IMR-90 (cell line): ENCODE results near the gene PBRM1. TPM values are rescaled to one million over a fixed set of nuclear protein-coding genes. Genes with fewer than 3 reads are reported as not detected.

Experiments used
- ATAC-seq: fragments of 200-7000 bp; cut with Tn5 transposase; 2 replicates; pipeline ENCODE4 v1.9.1; 2020; ENCODE audit warnings: low read depth, mild to moderate bottlenecking, moderate library complexity
- BruUV-seq: library from RNA; stranded (reverse); fragments of 400-500 nt; replicated peaks from 2 replicates; lab custom pipeline; 2021; lab: Mats Ljungman, UMichigan
- CTCF ChIA-PET: fragments of 300-600 bp; formaldehyde crosslinking; extraction: SDS; loops from one replicate; lab custom pipeline; 2021; ENCODE audit warnings: antibody characterized with exemption; lab: Yijun Ruan, JAX
- POLR2A ChIA-PET: fragments of 300-600 bp; sonication (Branson Sonifier 250); formaldehyde crosslinking; loops from one replicate; lab custom pipeline; 2022; ENCODE audit warnings: antibody characterized with exemption; ENCODE audit not compliant: unreplicated experiment; lab: Charles Lee
- DNase-seq: peaks from one replicate; pipeline ENCODE4 v3.0.0; 2013
- H2AFZ ChIP-seq: replicated peaks from 2 replicates; pipeline ENCODE3; 2013; ENCODE audit warnings: low read length, mild to moderate bottlenecking; ENCODE audit not compliant: poor library complexity
- H2AK5ac ChIP-seq: 2 replicates; pipeline ENCODE4 v1.6.1; 2013; ENCODE audit warnings: low read depth, low read length, inconsistent platforms
- H2AK9ac ChIP-seq: replicated peaks from 2 replicates; pipeline ENCODE3; 2013; ENCODE audit warnings: mild to moderate bottlenecking, low read depth, low read length, moderate library complexity; ENCODE audit not compliant: poor library complexity
- H2BK120ac ChIP-seq: 2 replicates; pipeline ENCODE4 v1.6.1; 2013; ENCODE audit warnings: low read depth, low read length, inconsistent platforms
- H2BK15ac ChIP-seq: 3 replicates; pipeline ENCODE4 v1.6.1; 2013; ENCODE audit warnings: low read depth, low read length, inconsistent platforms
- H2BK20ac ChIP-seq: 2 replicates; pipeline ENCODE4 v1.6.1; 2013; ENCODE audit warnings: low read depth, mild to moderate bottlenecking, inconsistent platforms, low read length, moderate library complexity
- H2BK5ac ChIP-seq: 2 replicates; pipeline ENCODE4 v1.6.1; 2013; ENCODE audit warnings: mild to moderate bottlenecking, low read depth, low read length, inconsistent platforms; ENCODE audit not compliant: poor library complexity, severe bottlenecking
- H3K14ac ChIP-seq: replicated peaks from 2 replicates; pipeline ENCODE4 v1.6.1; 2013; ENCODE audit warnings: low read depth, low read length, inconsistent platforms
- H3K18ac ChIP-seq: 2 replicates; pipeline ENCODE4 v1.6.1; 2013; ENCODE audit warnings: low read depth, low read length, control low read depth
- H3K23ac ChIP-seq: 2 replicates; pipeline ENCODE4 v1.6.1; 2013; ENCODE audit warnings: low read depth, low read length, inconsistent platforms
- H3K27ac ChIP-seq: 2 replicates; pipeline ENCODE4 v1.5.1; 2013; ENCODE audit warnings: mild to moderate bottlenecking, control low read depth, low read length; ENCODE audit not compliant: insufficient read depth
- H3K27me3 ChIP-seq: 2 replicates; pipeline ENCODE4 v1.6.1; 2013; ENCODE audit warnings: low read length; ENCODE audit not compliant: control insufficient read depth, insufficient read depth
- H3K36me3 ChIP-seq: 2 replicates; pipeline ENCODE4 v1.6.1; 2013; ENCODE audit warnings: low read length, mixed read lengths; ENCODE audit not compliant: control insufficient read depth, insufficient read depth
- H3K4ac ChIP-seq: 2 replicates; pipeline ENCODE4 v1.6.1; 2013; ENCODE audit warnings: low read depth, low read length, inconsistent platforms
- H3K4me1 ChIP-seq: 2 replicates; pipeline ENCODE4 v1.6.1; 2013; ENCODE audit warnings: low read length, mixed read lengths; ENCODE audit not compliant: control insufficient read depth, insufficient read depth
- H3K4me2 ChIP-seq: 2 replicates; pipeline ENCODE4 v1.6.1; 2013; ENCODE audit warnings: low read depth, mild to moderate bottlenecking, control low read depth, low read length, moderate library complexity
- H3K4me3 ChIP-seq: 2 replicates; pipeline ENCODE4 v1.5.1; 2013; ENCODE audit warnings: low read depth, mild to moderate bottlenecking, control low read depth, low read length, moderate library complexity; ENCODE audit not compliant: insufficient read depth
- H3K56ac ChIP-seq: 2 replicates; pipeline ENCODE4 v1.6.1; 2013; ENCODE audit warnings: low read length, inconsistent platforms; ENCODE audit not compliant: insufficient read depth; ENCODE audit errors: extremely low read depth
- H3K79me1 ChIP-seq, 2 experiments: 2 replicates each; pipeline ENCODE4 v1.6.1; 2013; ENCODE audit warnings: low read length in 2 of 2, inconsistent platforms in 1 of 2, low read depth in 1 of 2
- H3K9ac ChIP-seq: 2 replicates; pipeline ENCODE4 v1.6.1; 2013; ENCODE audit warnings: low read depth, low read length, control low read depth
- H3K9me1 ChIP-seq: 2 replicates; pipeline ENCODE4 v1.6.1; 2013; ENCODE audit warnings: low read length, inconsistent platforms; ENCODE audit not compliant: insufficient read depth
- H3K9me3 ChIP-seq: 2 replicates; pipeline ENCODE4 v1.6.1; 2013; ENCODE audit warnings: low read length; ENCODE audit not compliant: control insufficient read depth, insufficient read depth
- H4K20me1 ChIP-seq: 2 replicates; pipeline ENCODE4 v1.6.1; 2013; ENCODE audit warnings: low read length, inconsistent platforms; ENCODE audit not compliant: insufficient read depth
- H4K5ac ChIP-seq: 2 replicates; pipeline ENCODE4 v1.6.1; 2013; ENCODE audit warnings: mild to moderate bottlenecking, low read depth, low read length, control low read depth
- H4K8ac ChIP-seq, 2 experiments: 2 replicates each; pipeline ENCODE4 v1.6.1; 2013; ENCODE audit warnings: low read depth in 2 of 2, low read length in 2 of 2, control low read depth in 1 of 2, inconsistent platforms in 1 of 2
- H4K91ac ChIP-seq: 2 replicates; pipeline ENCODE4 v1.6.1; 2013; ENCODE audit warnings: low read depth, low read length, inconsistent platforms; ENCODE audit not compliant: insufficient read depth
- BHLHE40 ChIP-seq: fragments of 150-350 bp; IDR thresholded peaks from 2 replicates; pipeline ENCODE4 v1.6.1; 2016; ENCODE audit warnings: mild to moderate bottlenecking, low read depth, low read length
- CTCF ChIP-seq: conservative IDR thresholded peaks from 2 replicates; pipeline ENCODE4 v1.5.1; 2012; ENCODE audit warnings: mild to moderate bottlenecking, low read depth, low read length, improper control_type of control experiment
- MAFK ChIP-seq: IDR thresholded peaks from 2 replicates; pipeline ENCODE4 v1.6.1; 2012; ENCODE audit warnings: low read depth, low read length, improper control_type of control experiment
- NFE2L2 ChIP-seq: fragments of 150-350 bp; IDR thresholded peaks from 2 replicates; pipeline ENCODE4 v1.6.1; 2016; ENCODE audit warnings: low read depth, mild to moderate bottlenecking, low read length
- WGBS, 2 experiments: methylation state at CpG; one replicate each; pipeline versions ENCODE4 v1.1.5 to v1.1.7; 2013; ENCODE audit warnings: missing lambda C conversion rate in 2 of 2; ENCODE audit not compliant: insufficient read length in 1 of 2; ENCODE audit errors: extremely low coverage in 2 of 2; 5-methylcytosine and 5-hydroxymethylcytosine counted together
- dilution Hi-C: fragments of 300-500 bp; cut with HindIII; formaldehyde crosslinking; loops from one replicate; pipeline ENCODE4 v1.14.3; 2018; ENCODE audit warnings: low sequenced_read_pairs; ENCODE audit not compliant: unreplicated experiment
- in situ Hi-C: fragments of 300-500 bp; cut with MboI; formaldehyde crosslinking; loops from 3 replicates; pipeline ENCODE4 v1.14.3; 2019; ENCODE audit warnings: low sequenced_read_pairs, inconsistent platforms, mixed read lengths
- intact Hi-C: fragments of 100-400 bp; cut with micrococcal nuclease; formaldehyde crosslinking; loops from 2 replicates; pipeline ENCODE4 v1.10.0; 2022
- polyA plus RNA-seq, 3 experiments: library from polyadenylated mRNA; depleted of rRNA; stranded (reverse); fragments of >200 nt; gene quantifications; 2 replicates each; pipeline ENCODE4 v1.2.3, GENCODE V29; 2012; ENCODE audit warnings: low replicate concordance in 1 of 3
- total RNA-seq: library from RNA; depleted of rRNA; stranded (reverse); fragments of >200 nt; gene quantifications from 2 replicates; pipeline ENCODE4 v1.2.3, GENCODE V29; 2012

Gene PBRM1
- total and polyA plus RNA-seq, 2 of the 4 experiments (the other 2 are of a cell fraction), result 16.5 to 72.6 TPM

DNA sequence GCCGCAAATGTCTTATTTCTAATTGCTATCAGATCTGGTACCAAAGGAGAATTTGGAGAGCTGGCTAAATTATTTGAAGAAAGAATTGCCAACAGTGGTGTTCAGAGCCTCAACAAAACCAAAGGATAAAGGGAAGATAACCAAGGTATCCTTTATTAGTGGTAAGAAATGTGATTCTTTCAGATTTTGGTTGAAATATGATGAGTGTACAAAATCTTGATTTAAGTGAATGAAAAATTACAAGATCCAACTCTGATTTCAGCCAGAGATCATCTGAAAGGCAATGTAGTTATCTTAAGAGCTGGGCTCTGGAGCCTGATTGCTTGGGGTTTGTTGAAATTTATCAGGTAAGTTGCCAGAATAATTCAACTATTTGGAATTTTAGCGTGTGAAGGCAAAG is 4.8 kb upstream of the PBRM1 start:
- Histone ChIP-seq H2AFZ (no peak overlapping the region), H3K4me2 (no peak overlapping the region), H3K4me3 (no peak overlapping the region), H2BK120ac (no peak overlapping the region), H3K14ac (no peak overlapping the region), H2AK5ac (no peak overlapping the region), H3K9me1 (peaks cover 3% of the 10 kb centered on the region), H2AK9ac (no peak overlapping the region), H2BK5ac (no peak overlapping the region), H3K27me3 (no peaks in the 10 kb centered on the region), H3K36me3 (peaks cover 66% of the 10 kb centered on the region), H4K8ac (no peak overlapping the region), H3K79me1 (peaks cover 44 to 70% of the 10 kb centered on the region in 2 experiments), H3K9ac (no peak overlapping the region), H4K20me1 (peaks cover 23% of the 10 kb centered on the region), H4K91ac (no peak overlapping the region), H3K56ac (no peak overlapping the region), H3K27ac (no peak overlapping the region), H3K4ac (no peak overlapping the region), H3K23ac (no peak overlapping the region), H3K9me3 (no peaks in the 10 kb centered on the region), H2BK20ac (no peak overlapping the region), H3K4me1 (peaks cover 5% of the 10 kb centered on the region; the same call in 1 of the 2 replicates), H4K5ac (no peak overlapping the region), H3K18ac (no peak overlapping the region), H2BK15ac (no peak overlapping the region)
- WGBS, 2 experiments, result 100% methylated on average over 1 of the region's 2 CpGs; no CpG with 5 or more reads in 1 of the 2 experiments
- no TSS peak for BruUV-seq
- intact Hi-C loops, result no loop called here
- in situ Hi-C loops, result no loop called here
- TF ChIP-seq CTCF, result no peak
- TF ChIP-seq BHLHE40, result no peak
- TF ChIP-seq MAFK, result peak; percentile 32; the same call in 1 of the 2 replicates
- TF ChIP-seq NFE2L2, result no peak
- ChIA-PET CTCF (no interaction called here), POLR2A (no interaction called here)
- ATAC-seq, result no peak
- dilution Hi-C loops, result no loop called here
- DNase-seq, result no peak
